ENCODE results near the gene B4GALT2. TPM values are rescaled to one million over a fixed set of nuclear protein-coding genes. Genes with fewer than 3 reads are reported as not detected.
A peak's percentile ranks its signal among the peaks of the same experiment; 100 is the strongest.

Gene B4GALT2
- total RNA-seq, 4 donors from 2014 or later, result 38.9 to 59.3 (median 48.3) TPM

DNA sequence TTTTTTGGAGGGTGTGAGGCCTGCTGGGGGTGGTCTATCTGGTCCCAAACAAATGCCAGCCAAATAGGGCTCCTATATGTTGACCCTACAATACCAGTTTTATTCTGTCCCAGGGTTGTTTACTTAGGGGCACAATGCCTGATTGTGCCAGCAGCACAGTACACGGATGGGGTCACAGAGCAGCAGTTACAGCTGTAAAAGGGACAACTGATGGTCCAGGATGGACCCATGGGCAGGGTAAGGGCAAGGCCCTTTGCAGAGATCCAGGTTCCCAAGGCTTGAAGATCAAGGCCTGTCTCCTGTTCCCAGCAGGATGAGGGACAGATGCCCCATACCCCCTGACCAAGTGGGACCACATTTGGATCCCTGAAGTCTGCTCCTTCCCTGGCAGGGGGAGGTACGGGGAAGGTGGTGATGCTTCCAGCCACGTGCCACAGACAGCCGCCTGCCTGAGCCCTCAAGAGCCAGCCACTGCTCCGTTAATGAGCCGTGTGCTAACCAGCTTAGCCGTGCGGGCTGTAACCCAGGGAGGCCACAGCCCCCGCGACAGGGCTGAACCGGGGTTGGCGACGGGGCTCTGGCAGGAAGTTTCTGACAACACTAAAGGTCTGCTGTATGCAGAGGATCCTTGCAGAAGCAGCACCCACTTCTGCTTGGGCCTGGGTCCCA is 34.1 kb downstream of the B4GALT2 start:
- H3K36me3 ChIP-seq, result peaks cover 0 to 47% (median 0%) of the 10 kb centered on the region in 3 donors
- intact Hi-C loops (cut with DNase I), result no loop called here
- H3K27me3 ChIP-seq, result no peaks in the 10 kb centered on the region
- peaks cover 5 to 55% (median 14%) of the 10 kb centered on the region in 3 donors for H3K4me1 ChIP-seq
- H3K27ac ChIP-seq, result peak overlapping the region in 2 of 4 donors; percentile 73 to 82
- no peaks in the 10 kb centered on the region for H3K9me3 ChIP-seq
- no peak for DNase-seq
- WGBS, 2 donors, result 50 to 83% methylated on average over 1 to 2 of the region's 13 CpGs
- no peak overlapping the region for H3K4me3 ChIP-seq
- TF ChIP-seq POLR2A (IDR thresholded peaks at IDR 0.05), result no peak
- TF ChIP-seq, protein P1, sequence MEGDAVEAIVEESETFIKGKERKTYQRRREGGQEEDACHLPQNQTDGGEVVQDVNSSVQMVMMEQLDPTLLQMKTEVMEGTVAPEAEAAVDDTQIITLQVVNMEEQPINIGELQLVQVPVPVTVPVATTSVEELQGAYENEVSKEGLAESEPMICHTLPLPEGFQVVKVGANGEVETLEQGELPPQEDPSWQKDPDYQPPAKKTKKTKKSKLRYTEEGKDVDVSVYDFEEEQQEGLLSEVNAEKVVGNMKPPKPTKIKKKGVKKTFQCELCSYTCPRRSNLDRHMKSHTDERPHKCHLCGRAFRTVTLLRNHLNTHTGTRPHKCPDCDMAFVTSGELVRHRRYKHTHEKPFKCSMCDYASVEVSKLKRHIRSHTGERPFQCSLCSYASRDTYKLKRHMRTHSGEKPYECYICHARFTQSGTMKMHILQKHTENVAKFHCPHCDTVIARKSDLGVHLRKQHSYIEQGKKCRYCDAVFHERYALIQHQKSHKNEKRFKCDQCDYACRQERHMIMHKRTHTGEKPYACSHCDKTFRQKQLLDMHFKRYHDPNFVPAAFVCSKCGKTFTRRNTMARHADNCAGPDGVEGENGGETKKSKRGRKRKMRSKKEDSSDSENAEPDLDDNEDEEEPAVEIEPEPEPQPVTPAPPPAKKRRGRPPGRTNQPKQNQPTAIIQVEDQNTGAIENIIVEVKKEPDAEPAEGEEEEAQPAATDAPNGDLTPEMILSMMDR (IDR thresholded peaks at IDR 0.05), result no peak

DNA sequence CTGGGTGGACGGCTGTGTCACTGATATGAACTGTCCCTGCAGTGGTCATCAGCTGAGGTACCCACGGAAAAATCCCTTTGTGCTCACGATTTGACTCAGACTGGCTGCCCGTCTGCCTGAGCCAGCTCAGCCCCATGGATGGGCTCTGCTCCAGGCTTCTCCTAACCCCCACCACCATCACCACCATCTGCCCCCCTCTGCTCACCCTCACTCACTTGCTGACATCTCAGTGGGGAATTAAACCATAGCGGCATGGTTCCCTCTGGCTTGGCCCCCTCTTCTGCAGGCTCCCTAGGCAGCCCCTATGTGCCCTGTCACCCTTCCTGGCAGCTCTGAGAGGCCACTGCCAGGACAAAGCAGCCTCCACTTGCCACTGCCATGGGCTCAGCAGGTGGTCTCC is 34.9 kb downstream of the B4GALT2 start:
- peaks cover 0 to 52% (median 0%) of the 10 kb centered on the region in 3 donors for H3K36me3 ChIP-seq
- H3K9me3 ChIP-seq, result no peaks in the 10 kb centered on the region
- H3K27me3 ChIP-seq, result no peaks in the 10 kb centered on the region
- H3K4me1 ChIP-seq, result peaks cover 5 to 56% (median 14%) of the 10 kb centered on the region in 3 donors
- intact Hi-C loops (cut with DNase I), result no loop called here
- peak overlapping the region; percentile 34 to 82 (median 70) for H3K27ac ChIP-seq
- TF ChIP-seq, protein P1 (IDR thresholded peaks at IDR 0.05), result no peak
- no peak for TF ChIP-seq POLR2A (IDR thresholded peaks at IDR 0.05)
- 41 to 48% methylated on average over 4 to 5 of the region's 5 CpGs for WGBS, 2 donors
- H3K4me3 ChIP-seq, result no peak overlapping the region
- no peak for DNase-seq

DNA sequence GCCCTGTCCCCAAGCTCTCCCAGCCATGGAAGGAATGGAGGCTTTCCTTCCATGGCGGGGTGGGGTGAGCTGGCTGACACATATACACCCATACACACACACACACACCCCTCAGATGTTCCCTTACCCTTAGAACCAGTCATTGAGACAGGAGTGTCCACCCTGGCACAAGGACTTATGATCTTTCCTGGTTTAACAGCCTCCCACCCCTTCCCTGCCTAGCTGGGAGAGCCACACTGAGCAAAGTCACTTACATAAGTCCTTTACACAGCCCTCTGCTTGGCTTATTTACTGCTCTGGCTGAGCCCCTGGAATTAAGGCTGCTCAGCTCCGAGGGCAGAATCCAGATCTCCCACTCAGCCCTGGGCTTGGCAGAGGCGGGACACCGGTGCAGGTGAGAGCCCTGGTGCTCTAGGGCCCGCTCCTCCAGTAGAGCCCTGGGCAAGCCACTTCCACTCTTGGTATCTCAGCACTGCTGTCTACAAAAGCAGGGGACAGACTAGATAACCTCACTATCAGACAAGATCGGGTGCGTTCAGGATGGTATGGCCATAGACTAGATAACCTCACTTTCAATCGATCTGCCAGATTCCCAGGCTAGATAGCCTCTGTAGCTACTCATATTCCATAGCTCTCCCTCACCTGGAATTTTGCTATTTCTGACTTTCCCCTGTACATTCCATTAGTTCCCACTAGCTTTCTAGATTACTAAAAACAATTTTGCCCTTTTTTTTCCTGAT is 35.5 kb downstream of the B4GALT2 start:
- no peak for TF ChIP-seq POLR2A (IDR thresholded peaks at IDR 0.05)
- TF ChIP-seq, protein P1 (IDR thresholded peaks at IDR 0.05), result no peak
- no peaks in the 10 kb centered on the region for H3K9me3 ChIP-seq
- no peak for DNase-seq
- no peaks in the 10 kb centered on the region for H3K27me3 ChIP-seq
- peak overlapping the region; percentile 34 to 82 (median 70) for H3K27ac ChIP-seq
- 55 to 82% methylated on average over 4 to 7 of the region's 8 CpGs for WGBS, 2 donors
- no peak overlapping the region for H3K4me3 ChIP-seq
- peaks cover 0 to 51% (median 0%) of the 10 kb centered on the region in 3 donors for H3K36me3 ChIP-seq
- intact Hi-C loops (cut with DNase I), result no loop called here
- peaks cover 5 to 61% (median 15%) of the 10 kb centered on the region in 3 donors for H3K4me1 ChIP-seq

DNA sequence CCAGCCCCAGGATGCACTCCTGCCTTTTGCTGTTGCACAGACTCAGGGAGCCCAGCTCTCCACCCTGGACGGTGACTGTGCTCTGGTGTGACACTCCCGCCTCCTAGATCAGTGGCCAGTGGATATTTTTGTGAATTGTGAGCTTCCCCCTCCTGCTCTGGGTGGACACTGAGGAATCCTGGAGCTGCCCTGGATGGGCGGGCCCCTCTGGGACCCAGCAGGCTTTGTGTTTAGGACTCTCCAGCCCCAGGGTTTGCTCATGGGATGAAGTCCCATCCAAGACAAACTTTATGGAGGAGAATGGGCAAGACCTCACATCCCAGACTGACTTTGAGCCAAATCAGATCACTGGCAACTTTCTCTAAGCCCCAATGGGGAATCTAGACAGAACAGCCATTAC is 36.2 kb downstream of the B4GALT2 start:
- 55 to 68% methylated on average over 2 of the region's 3 CpGs for WGBS, 2 donors
- intact Hi-C loops (cut with DNase I), result no loop called here
- TF ChIP-seq, protein P1 (IDR thresholded peaks at IDR 0.05), result no peak
- no peak for TF ChIP-seq POLR2A (IDR thresholded peaks at IDR 0.05)
- peaks cover 5 to 68% (median 22%) of the 10 kb centered on the region in 3 donors for H3K4me1 ChIP-seq
- H3K27ac ChIP-seq, result peak overlapping the region in 3 of 4 donors; percentile 16 to 82 (median 73)
- H3K27me3 ChIP-seq, result no peaks in the 10 kb centered on the region
- no peak overlapping the region for H3K4me3 ChIP-seq
- peaks cover 0 to 44% (median 0%) of the 10 kb centered on the region in 3 donors for H3K36me3 ChIP-seq
- no peaks in the 10 kb centered on the region for H3K9me3 ChIP-seq
- no peak for DNase-seq
